DND-41 (cell line): ENCODE measurements around the gene ZBTB11.

Experiments used
- CTCF ChIP-seq: IDR thresholded peaks from 2 replicates; pipeline ENCODE4 v1.5.1; 2012; ENCODE audit warnings: borderline replicate concordance, low read length, moderate library complexity, mild to moderate bottlenecking; ENCODE audit not compliant: poor library complexity, severe bottlenecking; ENCODE audit errors: extremely low read depth
- EZH2 ChIP-seq: IDR thresholded peaks from 3 replicates; pipeline ENCODE4 v1.6.1; 2012; ENCODE audit warnings: borderline replicate concordance, low read depth, mild to moderate bottlenecking, moderate library complexity, low read length, inconsistent platforms; ENCODE audit not compliant: severe bottlenecking

GRCh38 chr3:101617478-101617877 lies 59.5 kb downstream of the ZBTB11 start:
- no peak for TF ChIP-seq CTCF
- no peak for TF ChIP-seq EZH2
